Subcutaneous preadipocyte (primary cell): Measurements from ENCODE around the gene RIC8B. TPM values are rescaled to one million over a fixed set of nuclear protein-coding genes. Genes with fewer than 3 reads are reported as not detected.

Source experiments
- total RNA-seq: library from RNA; depleted of rRNA; stranded (reverse); fragments of >200 nt; gene quantifications from 2 replicates; pipeline ENCODE4 v1.2.3, GENCODE V29; 2012

Gene RIC8B, protein sequence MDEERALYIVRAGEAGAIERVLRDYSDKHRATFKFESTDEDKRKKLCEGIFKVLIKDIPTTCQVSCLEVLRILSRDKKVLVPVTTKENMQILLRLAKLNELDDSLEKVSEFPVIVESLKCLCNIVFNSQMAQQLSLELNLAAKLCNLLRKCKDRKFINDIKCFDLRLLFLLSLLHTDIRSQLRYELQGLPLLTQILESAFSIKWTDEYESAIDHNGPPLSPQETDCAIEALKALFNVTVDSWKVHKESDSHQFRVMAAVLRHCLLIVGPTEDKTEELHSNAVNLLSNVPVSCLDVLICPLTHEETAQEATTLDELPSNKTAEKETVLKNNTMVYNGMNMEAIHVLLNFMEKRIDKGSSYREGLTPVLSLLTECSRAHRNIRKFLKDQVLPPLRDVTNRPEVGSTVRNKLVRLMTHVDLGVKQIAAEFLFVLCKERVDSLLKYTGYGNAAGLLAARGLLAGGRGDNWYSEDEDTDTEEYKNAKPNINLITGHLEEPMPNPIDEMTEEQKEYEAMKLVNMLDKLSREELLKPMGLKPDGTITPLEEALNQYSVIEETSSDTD
- 9.2 and 10.9 TPM in 2 replicates for total RNA-seq

DNA sequence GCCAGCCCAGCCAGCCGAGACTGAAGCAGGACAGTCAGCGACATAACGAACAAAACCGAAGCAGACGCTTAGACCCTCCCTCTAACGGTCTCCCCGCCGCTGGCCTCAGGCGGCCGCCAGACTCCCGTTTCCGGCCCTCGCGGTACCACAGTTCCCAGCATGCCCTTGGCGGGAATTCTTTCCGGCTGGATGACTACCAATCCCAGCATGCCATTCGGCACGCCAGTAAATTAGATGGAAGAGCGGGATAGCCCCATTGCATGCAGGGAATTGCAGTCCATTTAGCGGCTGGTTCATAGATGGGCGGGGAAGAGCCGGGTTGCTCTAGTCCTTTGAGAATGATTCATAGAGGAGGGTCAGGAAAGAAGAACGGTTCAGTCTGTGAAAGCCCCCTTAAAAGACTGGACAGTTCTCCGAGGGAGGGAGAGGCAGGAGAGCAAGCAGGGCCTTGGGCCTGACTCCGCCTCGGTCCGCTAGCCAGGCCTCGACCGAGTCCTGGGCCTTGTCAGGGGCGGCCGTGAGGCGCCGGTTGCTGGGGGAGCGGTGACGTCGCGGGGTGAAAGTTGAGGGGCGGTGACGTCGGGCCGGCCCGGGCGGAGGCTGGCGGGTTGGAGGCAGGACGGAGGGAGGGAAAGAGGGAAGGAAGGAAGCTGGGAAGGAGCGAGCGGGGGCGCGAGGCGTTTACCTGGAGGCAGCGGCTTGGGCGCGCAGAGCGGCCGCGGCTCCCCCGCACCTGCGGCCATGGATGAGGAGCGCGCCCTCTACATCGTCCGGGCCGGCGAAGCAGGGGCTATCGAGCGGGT lies at the start of gene RIC8B:
Gene RIC8B (plus strand): TSS at position 678 of the 803 bp plus-strand sequence. CDS start 64 bp downstream, at position 742.

Other genes starting within 250 kb of the RIC8B start
- not detected in 2 replicates for gene RFX4, start 191.7 kb upstream of the RIC8B start, total RNA-seq
- 75.0 and 102 TPM in 2 replicates for gene TMEM263, start 181.2 kb downstream of the RIC8B start, total RNA-seq
- gene MTERF2, start 212.5 kb downstream of the RIC8B start, total RNA-seq, result 3.5 and 5.1 TPM in 2 replicates